HCT116 (cell line): ENCODE measurements around the gene S100PBP. TPM values are rescaled to one million over a fixed set of nuclear protein-coding genes. Genes with fewer than 3 reads are reported as not detected.

ENCODE experiments used
- ATAC-seq: fragments of 200-7000 bp; cut with Tn5 transposase; 2 replicates; pipeline ENCODE4 v1.9.1; 2020; ENCODE audit warnings: mild to moderate bottlenecking, moderate library complexity
- BruUV-seq: library from RNA; stranded (reverse); fragments of 400-500 nt; replicated peaks from 2 replicates; lab custom pipeline; 2021; lab: Mats Ljungman, UMichigan
- CTCF ChIA-PET: fragments of 300-600 bp; sonication (Branson Sonifier 250); formaldehyde crosslinking; loops from one replicate; lab custom pipeline; 2021; ENCODE audit warnings: antibody characterized with exemption; lab: Charles Lee
- POLR2A ChIA-PET: fragments of 300-600, 350-600 bp; sonication (Branson Sonifier 250); formaldehyde crosslinking; loops from one replicate; lab custom pipeline; 2021; ENCODE audit warnings: antibody characterized with exemption; lab: Charles Lee
- RAD21 ChIA-PET, 2 experiments: fragments of 300-600 bp; sonication (Branson Sonifier 250); formaldehyde crosslinking; loops; one replicate each; lab custom pipeline; 2023; ENCODE audit warnings: low total read pairs in 2 of 2; ENCODE audit not compliant: uncharacterized antibody in 2 of 2, unreplicated experiment in 2 of 2, low non-redundant PET in 1 of 2; lab: Charles Lee
- DNase-seq: peaks from one replicate; pipeline ENCODE4 v3.0.0-alpha.2; 2010; ENCODE audit warnings: low read depth, low spot score
- H2AFZ ChIP-seq: fragments of 200-600 bp; shearing (Covaris generic), sonication (generic); 2 replicates; pipeline ENCODE4 v1.6.1; 2017; ENCODE audit warnings: low read depth, mixed run types, mixed read lengths, antibody characterized with exemption, low read length; ENCODE audit not compliant: poor library complexity, severe bottlenecking
- H3K27ac ChIP-seq: 2 replicates; pipeline ENCODE4 v1.5.1; 2012; ENCODE audit warnings: low read depth, low read length
- H3K27me3 ChIP-seq: fragments of 200-600 bp; sonication (generic); 2 replicates; pipeline ENCODE4 v1.6.1; 2016; ENCODE audit warnings: mixed run types, low read length, mixed read lengths; ENCODE audit not compliant: insufficient read depth
- H3K36me3 ChIP-seq, 2 experiments: fragments of 200-500 bp in 1 of 2; fragments of 200-600 bp in 1 of 2; sonication (Bioruptor generic) in 1 of 2; sonication (generic) in 1 of 2; 2 replicates each; pipeline versions ENCODE4 v1.5.1 to v1.6.1; 2014 to 2016; ENCODE audit warnings: low read length in 2 of 2, inconsistent platforms in 1 of 2, mixed read lengths in 1 of 2, mixed run types in 1 of 2; ENCODE audit not compliant: insufficient read depth in 2 of 2, control insufficient read depth in 1 of 2
- H3K4me1 ChIP-seq, 2 experiments: fragments of 200-600 bp in 1 of 2; sonication (generic) in 1 of 2; 2 replicates each; pipeline versions ENCODE4 v1.5.1 to v1.6.1; 2012 to 2017; ENCODE audit warnings: low read length in 2 of 2, inconsistent platforms in 1 of 2, mild to moderate bottlenecking in 1 of 2, mixed read lengths in 1 of 2, mixed run types in 1 of 2, moderate library complexity in 1 of 2; ENCODE audit not compliant: insufficient read depth in 2 of 2, control insufficient read depth in 1 of 2
- H3K4me2 ChIP-seq: fragments of 200-600 bp; sonication (generic); 2 replicates; pipeline ENCODE4 v1.6.1; 2017; ENCODE audit warnings: mixed run types, low read length, mixed read lengths
- H3K4me3 ChIP-seq, 2 experiments: fragments of 200-600 bp in 1 of 2; sonication (generic) in 1 of 2; replicated peaks in 1 of 2; 2 replicates each; pipeline ENCODE4 v1.5.1; 2011 to 2016; ENCODE audit warnings: low read length in 2 of 2, control low read depth in 1 of 2, low read depth in 1 of 2, mild to moderate bottlenecking in 1 of 2, mixed read lengths in 1 of 2, mixed run types in 1 of 2
- H3K79me2 ChIP-seq: fragments of 200-600 bp; sonication (generic); 2 replicates; pipeline ENCODE4 v1.6.1; 2017; ENCODE audit warnings: mild to moderate bottlenecking, mixed run types, low read length, moderate library complexity, mixed read lengths; ENCODE audit not compliant: insufficient read depth
- H3K9ac ChIP-seq: fragments of 200-600 bp; sonication (generic); 2 replicates; pipeline ENCODE4 v1.6.1; 2016; ENCODE audit warnings: low read length, mixed read lengths
- H3K9me2 ChIP-seq: fragments of 200-600 bp; sonication (generic), shearing (Covaris generic); 2 replicates; pipeline ENCODE4 v1.6.1; 2017; ENCODE audit warnings: mixed run types, mild to moderate bottlenecking, moderate library complexity; ENCODE audit not compliant: insufficient read depth
- H3K9me3 ChIP-seq, 2 experiments: fragments of 200-500 bp in 1 of 2; fragments of 200-600 bp in 1 of 2; sonication (Bioruptor generic) in 1 of 2; sonication (generic) in 1 of 2; 2 replicates each; pipeline ENCODE4 v1.6.1; 2014 to 2017; ENCODE audit warnings: low read length in 2 of 2, mixed read lengths in 2 of 2, inconsistent platforms in 1 of 2, low read depth in 1 of 2, mild to moderate bottlenecking in 1 of 2, mixed run types in 1 of 2, moderate library complexity in 1 of 2; ENCODE audit not compliant: control insufficient read depth in 1 of 2, insufficient read depth in 1 of 2
- H4K20me1 ChIP-seq: fragments of 200-600 bp; sonication (generic), shearing (Covaris generic); 2 replicates; pipeline ENCODE4 v1.6.1; 2017; ENCODE audit warnings: mixed run types, mild to moderate bottlenecking, moderate library complexity; ENCODE audit not compliant: insufficient read depth
- CEBPB ChIP-seq: IDR thresholded peaks from 2 replicates; pipeline ENCODE4 v1.6.1; 2012; ENCODE audit warnings: low read depth
- CTCF ChIP-seq, 3 experiments: fragments of 200-600 bp in 1 of 3; sonication (generic) in 1 of 3; IDR thresholded peaks in 2 of 3; conservative IDR thresholded peaks in 1 of 3; 2 replicates each; pipeline ENCODE4 v1.5.1; 2012 to 2017; ENCODE audit warnings: low read depth in 2 of 3, low read length in 2 of 3, antibody characterized with exemption in 1 of 3, borderline replicate concordance in 1 of 3, control low read depth in 1 of 3, mild to moderate bottlenecking in 1 of 3, mixed read lengths in 1 of 3, mixed run types in 1 of 3, moderate library complexity in 1 of 3; ENCODE audit not compliant: insufficient read depth in 1 of 3
- EGR1 ChIP-seq: IDR thresholded peaks from 2 replicates; pipeline ENCODE4 v1.6.1; 2012; ENCODE audit warnings: low read depth
- MAX ChIP-seq: IDR thresholded peaks from 2 replicates; pipeline ENCODE4 v1.6.1; 2012
- POLR2AphosphoS5 ChIP-seq: IDR thresholded peaks from 2 replicates; pipeline ENCODE4 v1.6.1; 2011; ENCODE audit warnings: mild to moderate bottlenecking, low read depth, low read length, moderate library complexity
- RAD21 ChIP-seq: IDR thresholded peaks from 2 replicates; pipeline ENCODE4 v1.6.1; 2012; ENCODE audit warnings: low read depth, mild to moderate bottlenecking
- SIN3A ChIP-seq: IDR thresholded peaks from 2 replicates; pipeline ENCODE4 v1.6.1; 2012; ENCODE audit warnings: low read depth
- SP1 ChIP-seq: IDR thresholded peaks from 2 replicates; pipeline ENCODE4 v1.6.1; 2012; ENCODE audit warnings: low read depth
- TCF7L2 ChIP-seq: IDR thresholded peaks from 2 replicates; pipeline ENCODE4 v1.7.0; 2011; ENCODE audit warnings: borderline replicate concordance, inconsistent platforms; ENCODE audit not compliant: insufficient read depth, insufficient read length; ENCODE audit errors: extremely low read depth
- YY1 ChIP-seq: IDR thresholded peaks from 2 replicates; pipeline ENCODE4 v1.6.1; 2011; ENCODE audit warnings: low read length, low read depth, moderate library complexity, mild to moderate bottlenecking; ENCODE audit not compliant: insufficient replicate concordance; ENCODE audit errors: extremely low read depth
- intact Hi-C: fragments of 100-400 bp; cut with micrococcal nuclease; formaldehyde crosslinking; loops from 2 replicates; pipeline ENCODE4 v1.10.0; 2022
- total RNA-seq: library from RNA; stranded (reverse); gene quantifications from one replicate; pipeline ENCODE4 v1.2.1, GENCODE V29; 2021; ENCODE audit not compliant: unreplicated experiment

Gene S100PBP
- total RNA-seq, 1 experiment from 2014 or later, result 38.2 TPM

- Histone ChIP-seq H3K9me3 (no peaks in the 10 kb centered on the region), H3K79me2 (no peaks in the 10 kb centered on the region), H3K27ac (peak overlapping the region; percentile 44), H4K20me1 (no peaks in the 10 kb centered on the region), H2AFZ (no peak overlapping the region), H3K27me3 (no peaks in the 10 kb centered on the region), H3K36me3 (peaks cover 32 to 36% of the 10 kb centered on the region in 2 experiments; a peak in 3 of 4 replicates), H3K4me2 (no peak overlapping the region), H3K4me3 (no peak overlapping the region), H3K9ac (no peak overlapping the region), H3K4me1 (peaks cover 5 to 20% of the 10 kb centered on the region in 2 experiments), H3K9me2 (no peaks in the 10 kb centered on the region)
- BruUV-seq, result TSS peak; percentile 68
- no peak for TF ChIP-seq MAX
- TF ChIP-seq SIN3A, result 0 out of 2 replicates have a peak, but pooled peaks have one; percentile 1
- TF ChIP-seq CEBPB, result no peak
- TF ChIP-seq SP1, result no peak
- no peak for TF ChIP-seq CTCF (IDR thresholded peaks at IDR 0.05 in 2 of 3, conservative IDR thresholded peaks at IDR 0.05 in 1 of 3; ENCODE audit: borderline replicate concordance in 1 of 3, insufficient read depth in 1 of 3, low read depth in 2 of 3, low read length in 2 of 3)
- no peak for TF ChIP-seq RAD21
- no peak for TF ChIP-seq YY1
- peak; percentile 35 for TF ChIP-seq POLR2AphosphoS5
- TF ChIP-seq EGR1, result no peak
- peak; percentile 17 for TF ChIP-seq TCF7L2
- ChIA-PET RAD21 (interaction anchor here (0.6 to 8.0 kb wide), 3 partner anchors 63 to 66 kb away, joined by 3 to 41 read pairs (median 31); no protein-coding TSS in a partner anchor), CTCF (interaction anchor here (0.5 to 5.4 kb wide), 4 partner anchors 23 to 255 kb away, joined by 3 to 108 read pairs (median 4); no protein-coding TSS in a partner anchor), POLR2A (interaction anchor here (0.7 to 1.2 kb wide), 2 partner anchors 63 to 328 kb away, joined by 3 to 4 read pairs; no protein-coding TSS in a partner anchor)
- DNase-seq, result no peak
- intact Hi-C loops, result no loop called here
- no peak for ATAC-seq
These were observed 42.4 kb upstream of the S100PBP start for GRCh38 chr1:32774950-32775634.
